ENCODE data around the gene AVL9. TPM values are rescaled to one million over a fixed set of nuclear protein-coding genes. Genes with fewer than 3 reads are reported as not detected.

Gene AVL9
- total and polyA plus RNA-seq, 2 experiments from 2014 or later: 14.0 to 55.7 TPM

Other genes starting within 250 kb of the AVL9 start
- gene LSM5, start 5.1 kb upstream of the AVL9 start, total RNA-seq: 36.4 and 38.4 TPM in 2 replicates
- gene LSM5, start 5.1 kb upstream of the AVL9 start, polyA plus RNA-seq: 92.7 and 98.9 TPM in 2 replicates

All from hepatocyte (in vitro differentiated cells).